GM23338 (cell line): ENCODE data around the gene MAG. TPM values are rescaled to one million over a fixed set of nuclear protein-coding genes. Genes with fewer than 3 reads are reported as not detected.

Source experiments
- ATAC-seq: fragments of 200-7000 bp; cut with Tn5 transposase; 3 replicates; pipeline ENCODE4 v1.9.1; 2020
- DNase-seq: peaks from one replicate; pipeline ENCODE4 v3.0.0-alpha.2; 2015; ENCODE audit warnings: low spot score
- H2AFZ ChIP-seq: fragments of 200-600 bp; sonication (generic); 2 replicates; pipeline ENCODE4 v1.8.0; 2016; ENCODE audit warnings: antibody characterized with exemption, mild to moderate bottlenecking, moderate library complexity
- H3F3A ChIP-seq: fragments of 200-600 bp; sonication (generic); replicated peaks from 2 replicates; pipeline ENCODE4 v1.8.0; 2017; ENCODE audit warnings: antibody characterized with exemption, mixed run types, low read depth
- H3K27ac ChIP-seq: fragments of 200-600 bp; sonication (generic); 2 replicates; pipeline ENCODE4 v1.6.1; 2016; ENCODE audit warnings: low read depth
- H3K27me3 ChIP-seq: fragments of 200-600 bp; sonication (generic); 2 replicates; pipeline ENCODE4 v1.8.0; 2016; ENCODE audit warnings: mild to moderate bottlenecking, mixed run types, moderate library complexity; ENCODE audit not compliant: insufficient read depth
- H3K36me3 ChIP-seq: fragments of 200-600 bp; sonication (generic); 2 replicates; pipeline ENCODE4 v1.8.0; 2016; ENCODE audit warnings: mild to moderate bottlenecking; ENCODE audit not compliant: insufficient read depth
- H3K4me1 ChIP-seq: fragments of 200-600 bp; sonication (generic); 2 replicates; pipeline ENCODE4 v1.8.0; 2016; ENCODE audit warnings: mild to moderate bottlenecking, moderate library complexity; ENCODE audit not compliant: insufficient read depth
- H3K4me2 ChIP-seq: fragments of 200-600 bp; sonication (generic); 2 replicates; pipeline ENCODE4 v1.7.1; 2017; ENCODE audit warnings: mixed run types
- H3K4me3 ChIP-seq: fragments of 200-600 bp; sonication (generic); 2 replicates; pipeline ENCODE4 v1.6.1; 2016; ENCODE audit warnings: mixed run types
- H3K79me2 ChIP-seq: fragments of 200-600 bp; sonication (generic); replicated peaks from 2 replicates; pipeline ENCODE4 v1.8.0; 2017; ENCODE audit warnings: mild to moderate bottlenecking; ENCODE audit not compliant: insufficient read depth
- H3K9me2 ChIP-seq: fragments of 200-600 bp; sonication (generic); 2 replicates; pipeline ENCODE4 v1.8.0; 2017; ENCODE audit not compliant: insufficient read depth
- H4K20me1 ChIP-seq: fragments of 200-600 bp; sonication (generic); replicated peaks from 2 replicates; pipeline ENCODE4 v1.8.0; 2017; ENCODE audit warnings: mild to moderate bottlenecking; ENCODE audit not compliant: insufficient read depth
- H3K27ac Mint-ChIP-seq: 2 replicates; pipeline ENCODE4 v1.8.0; 2020; ENCODE audit warnings: inconsistent platforms, mild to moderate bottlenecking, moderate library complexity, mixed read lengths
- H3K27me3 Mint-ChIP-seq: 3 replicates; pipeline ENCODE4 v1.8.0; 2022; ENCODE audit warnings: low read depth, mild to moderate bottlenecking, moderate library complexity, mixed read lengths, inconsistent platforms; ENCODE audit not compliant: insufficient read depth, poor library complexity
- H3K36me3 Mint-ChIP-seq: 3 replicates; pipeline ENCODE4 v1.8.0; 2021; ENCODE audit warnings: low read depth, mild to moderate bottlenecking, inconsistent platforms, moderate library complexity, mixed read lengths
- H3K4me1 Mint-ChIP-seq: 3 replicates; pipeline ENCODE4 v1.8.0; 2020; ENCODE audit warnings: mild to moderate bottlenecking, inconsistent platforms, mixed read lengths
- H3K4me3 Mint-ChIP-seq: 3 replicates; pipeline ENCODE4 v1.8.0; 2021; ENCODE audit warnings: moderate library complexity, mild to moderate bottlenecking, inconsistent platforms, mixed read lengths
- H3K9me3 Mint-ChIP-seq: 3 replicates; pipeline ENCODE4 v1.8.0; 2020; ENCODE audit warnings: moderate library complexity, mild to moderate bottlenecking, inconsistent platforms, mixed read lengths
- CREB1 ChIP-seq: fragments of 250-450 bp; sonication (Bioruptor Pico); IDR thresholded peaks from 2 replicates; pipeline ENCODE4 v1.5.0; 2020; ENCODE audit warnings: low read depth, mild to moderate bottlenecking, moderate library complexity
- CTCF ChIP-seq, 2 experiments: fragments of 200-600 bp in 1 of 2; sonication (generic) in 1 of 2; conservative IDR thresholded peaks; 2 replicates each; pipeline versions ENCODE4 v1.5.1 to v1.6.1; 2016 to 2017; ENCODE audit warnings: antibody characterized with exemption in 2 of 2, low read depth in 2 of 2, mild to moderate bottlenecking in 2 of 2, moderate library complexity in 1 of 2
- ETS1 ChIP-seq: IDR thresholded peaks from 2 replicates; pipeline ENCODE4 v1.6.1; 2016; ENCODE audit warnings: antibody characterized with exemption
- EZH2phosphoT487 ChIP-seq: fragments of 200-600 bp; sonication (generic); IDR thresholded peaks from one replicate; pipeline ENCODE4 v1.8.1; 2018; ENCODE audit warnings: antibody characterized with exemption; ENCODE audit not compliant: unreplicated experiment
- JUNB ChIP-seq: IDR thresholded peaks from one replicate; pipeline ENCODE4 v1.6.1; 2016; ENCODE audit warnings: antibody characterized with exemption; ENCODE audit not compliant: unreplicated experiment
- NANOG ChIP-seq: IDR thresholded peaks from 2 replicates; pipeline ENCODE4 v1.6.1; 2016; ENCODE audit warnings: antibody characterized with exemption, borderline replicate concordance
- POLR2AphosphoS5 ChIP-seq: IDR thresholded peaks from 2 replicates; pipeline ENCODE4 v1.6.1; 2016; ENCODE audit warnings: antibody characterized with exemption, low read depth
- REST ChIP-seq: IDR thresholded peaks from one replicate; pipeline ENCODE4 v1.6.1; 2018; ENCODE audit warnings: antibody characterized with exemption; ENCODE audit not compliant: unreplicated experiment
- STAT1 ChIP-seq: IDR thresholded peaks from one replicate; pipeline ENCODE4 v1.6.1; 2016; ENCODE audit warnings: antibody characterized with exemption; ENCODE audit not compliant: unreplicated experiment
- ZNF114 ChIP-seq: fragments of 250-450 bp; sonication (Bioruptor Pico); IDR thresholded peaks from 2 replicates; pipeline ENCODE4 v1.5.0; 2020; ENCODE audit warnings: mild to moderate bottlenecking, moderate library complexity
- ZNF331 ChIP-seq: fragments of 250-450 bp; sonication (Bioruptor Pico); IDR thresholded peaks from 2 replicates; pipeline ENCODE4 v1.5.0; 2020; ENCODE audit warnings: low read depth, mild to moderate bottlenecking, moderate library complexity
- ZNF462 ChIP-seq: fragments of 250-450 bp; sonication (Bioruptor Pico); IDR thresholded peaks from 2 replicates; pipeline ENCODE4 v1.5.0; 2020; ENCODE audit warnings: mild to moderate bottlenecking, moderate library complexity
- polyA plus RNA-seq: library from polyadenylated mRNA; unstranded; fragments of >200 nt; fragmentation: Nextera tagmentation; extraction: Ambion mirVana; gene quantifications from 2 replicates; pipeline ENCODE4 v1.2.1, GENCODE V29; 2016
- total RNA-seq: library from RNA; depleted of rRNA; stranded (reverse); fragments of >200 nt; shearing (Covaris generic); gene quantifications from 2 replicates; pipeline ENCODE4 v1.2.3, GENCODE V29; 2014

MAG gene
- total and polyA plus RNA-seq, 2 experiments from 2014 or later = 0.61 to 1.3 TPM

- Histone ChIP-seq H3K4me2 (peak overlapping the region; percentile 93), H3K4me1 (peaks cover 12% of the 10 kb centered on the region), H3K4me3 (peak overlapping the region; percentile 83), H3K27ac (peak overlapping the region; percentile 100), H3K27me3 (no peaks in the 10 kb centered on the region), H3K9me2 (no peaks in the 10 kb centered on the region), H3K79me2 (peaks cover 49% of the 10 kb centered on the region), H3F3A (no peaks in the 10 kb centered on the region), H4K20me1 (peaks cover 33% of the 10 kb centered on the region), H2AFZ (no peak overlapping the region), H3K36me3 (peaks cover 14% of the 10 kb centered on the region)
- TF ChIP-seq POLR2AphosphoS5 (no peak), CREB1 (CRISPR knock-in tag) (no peak), ZNF114 (no peak), ZNF331 (CRISPR knock-in tag) (no peak), CTCF (conservative IDR thresholded peaks at IDR 0.05; ENCODE audit: low read depth in 2 of 2) (no peak), NANOG (no peak), REST (no peak), ZNF462 (CRISPR knock-in tag) (no peak), STAT1 (no peak), EZH2phosphoT487 (no peak), JUNB (no peak), ETS1 (no peak)
- H3K4me3 Mint-ChIP-seq = peak overlapping the region; percentile 95
- peaks cover 55% of the 10 kb centered on the region for H3K36me3 Mint-ChIP-seq
- DNase-seq (no peak), ATAC-seq (no peak)
- peak overlapping the region; percentile 100 for H3K27ac Mint-ChIP-seq
- peaks cover 23% of the 10 kb centered on the region for H3K27me3 Mint-ChIP-seq
- peaks cover 4% of the 10 kb centered on the region; the same call in 1 of the 3 replicates for H3K9me3 Mint-ChIP-seq
- H3K4me1 Mint-ChIP-seq = peaks cover 35% of the 10 kb centered on the region
These were observed 42.7 kb upstream of the MAG start for GRCh38 chr19:35249146-35249847.
